ENCODE data around the gene SMPDL3A. TPM values are rescaled to one million over a fixed set of nuclear protein-coding genes. Genes with fewer than 3 reads are reported as not detected.

Gene SMPDL3A
- total and polyA plus RNA-seq, 9 of the 15 experiments (the other 6 are each of a cell fraction or from before 2014, with no cell fraction given), result 0.14 to 0.91 (median 0.54) TPM

DNA sequence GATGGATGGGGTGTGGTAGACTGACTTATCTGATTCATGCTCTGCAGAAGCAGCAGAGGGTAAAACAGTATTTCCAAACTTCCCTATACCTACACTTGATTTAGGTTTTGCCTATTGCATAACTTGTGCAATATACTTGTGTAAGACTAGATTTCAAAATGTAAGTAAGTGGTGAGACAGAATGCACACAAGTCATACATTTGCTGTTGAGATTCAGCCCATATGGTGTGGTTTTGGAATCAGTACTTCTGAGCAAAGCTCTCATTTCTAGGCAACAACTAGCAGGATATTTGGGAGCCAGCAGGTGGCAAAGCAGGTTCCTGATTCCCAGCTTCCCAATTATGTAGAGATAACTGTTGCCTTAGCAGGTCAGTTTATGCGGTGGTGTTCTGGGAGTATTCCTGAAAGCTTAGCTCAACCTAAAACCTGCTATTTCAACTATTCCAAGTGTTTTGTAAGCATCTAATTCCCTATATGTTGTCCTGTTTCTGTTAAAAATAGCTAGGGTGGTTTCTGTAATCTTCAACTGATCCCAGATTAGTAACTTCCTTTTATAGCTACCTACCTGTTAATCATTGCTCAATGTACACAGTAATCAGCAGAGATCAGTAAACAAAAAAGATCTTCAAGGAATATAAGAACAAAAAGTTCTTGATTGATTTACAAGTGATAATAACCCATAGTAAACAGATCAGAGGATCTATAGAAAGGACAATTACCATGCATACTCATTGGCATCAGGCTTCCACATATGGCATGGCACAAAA is 18.0 kb upstream of the SMPDL3A start:
- in situ Hi-C loops (cut with MboI), result no loop called here

More for the DNA sequence above, 18.0 kb upstream of the SMPDL3A start:
- ATAC-seq, result no peak
- H3K36me3 ChIP-seq (ENCODE audit: control insufficient read depth, insufficient read depth, low read length), result no peaks in the 10 kb centered on the region
- no peaks in the 10 kb centered on the region for H3K79me2 ChIP-seq (ENCODE audit: control insufficient read depth, insufficient read depth, low read length)
- FAIRE-seq, result no peak
- ChIA-PET CTCF (ENCODE audit: low intra/inter-chr PET ratio) (no interaction called here), POLR2A (no interaction called here)
- TF ChIP-seq, protein P1, sequence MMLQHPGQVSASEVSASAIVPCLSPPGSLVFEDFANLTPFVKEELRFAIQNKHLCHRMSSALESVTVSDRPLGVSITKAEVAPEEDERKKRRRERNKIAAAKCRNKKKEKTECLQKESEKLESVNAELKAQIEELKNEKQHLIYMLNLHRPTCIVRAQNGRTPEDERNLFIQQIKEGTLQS (IDR thresholded peaks at IDR 0.05), result no peak
- TF ChIP-seq, protein P1 (CRISPR knock-in tag; conservative IDR thresholded peaks at IDR 0.05), result no peak
- TF ChIP-seq FOSL1 (tag; conservative IDR thresholded peaks at IDR 0.05), result no peak
- no peak for TF ChIP-seq ZNF354B (CRISPR knock-in tag; IDR thresholded peaks at IDR 0.05)
- no peak for TF ChIP-seq CEBPG (CRISPR knock-in tag; IDR thresholded peaks at IDR 0.05)
- TF ChIP-seq CEBPG (tag; conservative IDR thresholded peaks at IDR 0.05 in 1 of 2, IDR thresholded peaks at IDR 0.05 in 1 of 2), result peak in 1 of 2 experiments; percentile 34; a peak in 1 of 4 replicates
- no peak for TF ChIP-seq MTA2 (IDR thresholded peaks at IDR 0.05; ENCODE audit: low read depth)
- H3K27me3 ChIP-seq (ENCODE audit: control insufficient read depth in 2 of 2, insufficient read depth in 2 of 2, low read length in 2 of 2), result no peaks in the 10 kb centered on the region
- no peak overlapping the region for H2AFZ ChIP-seq (ENCODE audit: low read depth, low read length)
- no peak overlapping the region for H3K4me2 ChIP-seq (ENCODE audit: insufficient read depth, low read length)
- H4K20me1 ChIP-seq (replicated peaks; ENCODE audit: control insufficient read depth, insufficient read depth, low read length), result no peaks in the 10 kb centered on the region
- WGBS (ENCODE audit: insufficient coverage, low coverage, missing lambda C conversion rate), result 0% methylated on average over 1 of the region's 1 CpG
- no peak overlapping the region for H3K27ac ChIP-seq (ENCODE audit: extremely low read depth, low read depth, low read length)
- intact Hi-C loops (cut with micrococcal nuclease), result no loop called here
- no peaks in the 10 kb centered on the region for H3K9me1 ChIP-seq (ENCODE audit: control insufficient read depth, insufficient read depth, low read length)
- H3K4me1 ChIP-seq (replicated peaks in 1 of 2; ENCODE audit: control insufficient read depth in 2 of 2, insufficient read depth in 2 of 2, low read length in 2 of 2), result no peaks in the 10 kb centered on the region
- H3K4me3 ChIP-seq, result no peak overlapping the region
- BruUV-seq (replicated peaks), result no TSS peak
- no peak for DNase-seq (ENCODE audit: extremely low read depth in 1 of 4, low spot score in 3 of 4)
- H3K9ac ChIP-seq (ENCODE audit: insufficient read depth in 1 of 2, low read depth in 2 of 2, low read length in 2 of 2), result no peak overlapping the region
- H3K9me3 ChIP-seq (replicated peaks; ENCODE audit: control insufficient read depth, insufficient read depth, low read depth, low read length), result no peaks in the 10 kb centered on the region
